AG10803 (cell line): ENCODE measurements around the gene CCT2.

Experiments
- DNase-seq: peaks from one replicate; pipeline ENCODE4 v3.0.0; 2010; ENCODE audit warnings: low read depth
- H3K4me3 ChIP-seq: 2 replicates; pipeline ENCODE4 v1.5.1; 2011; ENCODE audit warnings: mild to moderate bottlenecking, low read length, control low read depth
- CTCF ChIP-seq: conservative IDR thresholded peaks from 2 replicates; pipeline ENCODE4 v1.5.1; 2011; ENCODE audit warnings: mild to moderate bottlenecking, low read length, control low read depth, inconsistent platforms

The CCT2 gene

DNA sequence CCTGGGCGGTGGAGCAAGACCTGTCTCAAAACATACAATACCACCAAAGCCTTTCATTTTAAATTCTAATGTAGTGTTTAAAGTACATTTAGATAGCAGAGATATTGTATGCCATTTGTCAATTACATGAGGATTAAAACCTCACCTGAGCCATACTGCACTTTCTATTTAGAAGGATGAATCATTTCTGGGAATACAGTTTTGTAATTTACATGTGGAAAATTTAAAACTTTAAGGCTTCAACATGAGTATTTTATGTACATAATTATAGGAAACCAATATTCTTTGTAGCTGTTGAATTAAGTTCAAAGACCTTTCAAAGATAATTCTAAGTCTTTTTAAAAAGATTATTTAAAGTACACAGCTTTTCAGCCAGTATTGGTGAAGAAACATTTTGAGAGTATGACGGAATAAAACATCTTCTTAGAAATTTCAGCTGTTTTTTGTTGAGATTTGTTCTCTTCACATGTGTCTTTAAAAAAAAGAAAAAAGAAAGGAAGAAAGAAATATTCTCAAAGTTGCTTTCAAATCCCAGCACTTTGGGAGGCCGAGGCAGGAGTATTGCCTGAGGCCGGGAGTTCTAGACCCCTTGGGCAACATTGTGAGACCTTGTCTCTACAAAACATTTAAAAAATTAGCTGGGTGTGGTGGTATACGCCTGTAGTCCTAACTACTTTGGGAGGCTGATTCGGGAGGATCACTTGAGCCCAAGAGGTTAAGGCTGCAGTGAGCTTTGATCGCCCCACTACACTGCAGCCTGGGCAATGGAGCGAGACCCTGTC lies 34.5 kb upstream of the CCT2 start:
- no peak for TF ChIP-seq CTCF
- DNase-seq: no peak
- no peak overlapping the region for H3K4me3 ChIP-seq

DNA sequence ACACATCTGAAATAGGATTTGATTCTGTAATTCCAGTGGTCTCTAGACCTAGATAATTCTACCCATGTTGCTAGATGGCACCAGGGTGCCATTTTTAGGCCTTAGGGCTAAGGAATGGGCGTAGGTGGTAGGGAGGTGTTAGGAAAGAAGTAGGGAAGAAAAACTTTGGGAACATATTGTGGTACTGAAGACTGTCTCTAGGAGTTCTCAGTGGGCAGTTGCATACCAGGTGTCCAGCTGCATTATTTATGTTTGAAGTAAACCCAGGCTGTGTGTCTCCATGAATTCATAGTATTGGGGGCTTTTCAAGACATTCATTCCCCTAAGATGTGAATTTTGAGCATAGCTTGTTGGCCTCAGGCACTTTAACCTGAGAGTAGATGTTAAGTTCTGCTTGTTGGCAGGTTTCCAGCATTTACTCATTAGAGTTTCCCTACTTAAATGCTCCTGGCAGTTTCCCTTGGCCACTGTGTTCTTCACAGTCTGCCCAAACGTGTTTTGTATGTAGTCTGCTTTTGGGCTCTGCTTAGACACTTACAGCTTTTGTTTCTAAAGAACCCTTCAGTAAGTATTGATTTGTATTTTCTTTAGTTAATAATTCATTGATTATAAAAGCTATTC lies 31.5 kb upstream of the CCT2 start:
- no peak overlapping the region for H3K4me3 ChIP-seq
- no peak for TF ChIP-seq CTCF
- DNase-seq: peak; percentile 55

DNA sequence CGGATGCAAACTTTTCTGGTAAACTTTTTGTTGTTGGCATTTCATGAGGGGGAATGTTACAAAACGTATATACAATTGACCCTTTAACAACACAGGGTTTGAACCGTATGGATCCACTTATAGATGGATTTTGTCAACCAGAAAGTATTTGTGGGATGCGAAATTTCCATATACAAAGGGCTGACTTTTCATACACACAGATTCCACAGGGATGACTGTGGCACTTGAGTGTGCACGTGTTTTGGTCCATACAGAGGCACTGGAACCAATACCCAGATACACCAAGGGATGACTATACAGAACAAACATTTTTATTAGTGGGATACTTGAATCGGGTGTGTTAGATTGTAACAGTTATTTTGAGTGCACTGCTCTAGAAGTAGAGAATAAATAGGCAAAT lies 29.8 kb upstream of the CCT2 start:
- no peak overlapping the region for H3K4me3 ChIP-seq
- DNase-seq: peak; percentile 94
- TF ChIP-seq CTCF: no peak

GRCh38 chr12:69556383-69556782 lies 28.9 kb upstream of the CCT2 start:
- no peak for TF ChIP-seq CTCF
- no peak for DNase-seq

DNA sequence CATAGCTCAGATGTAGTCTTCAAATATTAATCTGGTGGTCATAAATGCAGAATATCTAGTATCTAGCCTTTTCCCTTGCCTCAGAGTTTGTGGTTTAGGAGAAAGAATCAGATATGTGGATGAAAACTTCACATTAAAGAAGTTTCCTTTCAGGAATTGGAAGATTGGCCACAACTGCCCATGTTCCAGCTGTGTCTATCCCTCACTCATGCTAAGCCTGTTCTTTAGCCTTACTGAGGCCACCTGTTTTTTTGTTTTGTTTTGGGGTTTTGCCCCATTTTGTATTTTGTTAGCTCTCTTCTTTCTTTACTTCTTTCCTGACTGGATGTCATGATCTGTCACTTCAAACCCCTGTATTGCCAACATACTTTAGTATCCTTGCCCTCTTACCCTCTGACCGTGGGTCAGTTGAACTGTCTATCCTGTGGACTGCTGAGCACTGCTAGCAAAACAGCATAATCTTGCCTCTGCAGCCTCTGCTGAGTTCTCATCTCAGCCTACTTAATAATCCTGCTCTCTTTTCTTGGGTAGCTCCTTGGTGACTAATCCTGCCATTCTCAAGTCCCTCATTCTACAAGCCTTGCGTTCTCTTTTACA lies 22.0 kb upstream of the CCT2 start:
- DNase-seq: no peak
- no peak overlapping the region for H3K4me3 ChIP-seq
- TF ChIP-seq CTCF: no peak

More at GRCh38 chr12:69556383-69556782, 28.9 kb upstream of the CCT2 start:
- no peak overlapping the region for H3K4me3 ChIP-seq

DNA sequence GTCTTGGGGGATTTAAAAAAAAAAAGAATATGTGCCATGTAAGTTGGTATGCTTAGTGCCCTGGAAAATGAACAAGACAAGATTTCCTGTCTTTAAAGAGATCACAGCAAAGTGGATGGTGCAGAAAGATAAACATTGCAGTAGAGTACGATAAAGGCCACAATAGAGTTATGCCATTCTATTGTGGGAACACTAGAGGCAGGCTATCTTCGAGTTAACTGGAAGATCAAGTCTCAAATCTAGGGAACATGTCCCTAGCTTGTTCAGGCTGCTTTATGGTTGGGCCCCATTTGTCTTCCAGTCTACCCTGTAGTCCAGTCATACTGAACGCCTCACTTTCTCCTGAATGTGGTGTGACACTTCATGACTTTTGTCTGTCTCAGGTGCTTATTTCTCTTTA lies 18.7 kb upstream of the CCT2 start:
- TF ChIP-seq CTCF: no peak
- no peak overlapping the region for H3K4me3 ChIP-seq
- no peak for DNase-seq

DNA sequence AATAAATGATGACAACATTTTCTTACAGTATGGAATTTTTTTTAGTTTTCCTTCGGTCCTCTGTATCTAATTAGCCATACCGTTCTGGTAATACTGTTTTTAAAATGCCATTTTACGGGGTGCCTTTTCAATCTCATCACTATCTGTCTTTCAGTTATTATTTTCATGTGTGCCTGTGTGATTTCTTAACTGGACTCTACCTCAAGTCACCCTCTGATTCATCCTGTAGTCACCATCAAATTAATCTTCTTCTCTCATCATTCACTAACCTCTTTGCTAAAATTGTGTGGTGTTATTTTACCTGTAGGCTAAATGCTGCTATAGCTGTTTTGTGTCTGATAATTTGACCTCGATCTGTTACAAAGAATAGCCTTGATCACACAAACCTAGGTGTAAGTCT lies 16.0 kb upstream of the CCT2 start:
- TF ChIP-seq CTCF: no peak
- H3K4me3 ChIP-seq: no peak overlapping the region
- peak; percentile 55 for DNase-seq
